ENCODE results near the gene PEX6.
"Not testable (repeated sequence)": the region's sequence is repeated elsewhere in the genome, so short reads cannot be mapped to it uniquely, and the experiment has no call there.

PEX6 gene

DNA sequence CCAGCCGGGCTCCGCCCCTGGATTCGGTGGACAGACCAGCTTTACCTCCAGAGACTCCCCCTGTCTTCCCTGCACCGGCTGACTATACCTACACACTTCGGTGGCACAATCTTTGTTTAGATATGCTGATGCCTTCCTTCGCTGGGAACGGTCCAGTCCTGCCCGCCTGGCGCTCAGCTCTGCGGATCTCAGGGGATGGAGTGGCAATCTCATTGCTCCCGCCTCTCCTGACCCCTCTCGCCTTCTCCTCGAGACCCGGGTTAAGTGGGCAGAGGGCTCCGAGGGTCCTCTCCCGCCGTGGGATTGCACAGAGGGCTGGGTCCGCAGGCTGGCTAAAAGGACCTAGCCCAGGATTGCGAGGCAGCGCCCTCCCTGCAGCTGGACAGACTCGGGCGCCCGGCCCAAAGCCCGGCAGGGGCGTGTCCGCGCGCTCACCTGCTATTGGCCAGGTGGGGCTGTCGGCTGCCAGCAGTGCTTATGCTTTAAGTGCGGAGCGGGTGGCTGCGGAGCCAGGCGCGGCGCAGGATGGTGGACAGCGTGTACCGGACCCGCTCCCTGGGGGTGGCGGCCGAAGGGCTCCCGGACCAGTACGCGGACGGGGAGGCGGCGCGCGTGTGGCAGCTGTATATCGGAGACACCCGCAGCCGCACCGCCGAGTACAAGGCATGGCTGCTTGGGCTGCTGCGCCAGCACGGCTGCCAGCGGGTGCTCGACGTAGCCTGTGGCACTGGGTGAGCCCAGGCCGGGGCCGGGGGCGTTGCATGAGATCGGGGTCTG is 18.6 kb downstream of the PEX6 start, which contains the start of gene GNMT:
Gene GNMT, plus strand, starts transcription at position 512 of the 777 bp plus-strand sequence. Its CDS starts 14 bp downstream, at position 526.
- DNase-seq (ENCODE audit: insufficient read length, low spot score): no peak
- no peak for FAIRE-seq
- TF ChIP-seq, protein P1, sequence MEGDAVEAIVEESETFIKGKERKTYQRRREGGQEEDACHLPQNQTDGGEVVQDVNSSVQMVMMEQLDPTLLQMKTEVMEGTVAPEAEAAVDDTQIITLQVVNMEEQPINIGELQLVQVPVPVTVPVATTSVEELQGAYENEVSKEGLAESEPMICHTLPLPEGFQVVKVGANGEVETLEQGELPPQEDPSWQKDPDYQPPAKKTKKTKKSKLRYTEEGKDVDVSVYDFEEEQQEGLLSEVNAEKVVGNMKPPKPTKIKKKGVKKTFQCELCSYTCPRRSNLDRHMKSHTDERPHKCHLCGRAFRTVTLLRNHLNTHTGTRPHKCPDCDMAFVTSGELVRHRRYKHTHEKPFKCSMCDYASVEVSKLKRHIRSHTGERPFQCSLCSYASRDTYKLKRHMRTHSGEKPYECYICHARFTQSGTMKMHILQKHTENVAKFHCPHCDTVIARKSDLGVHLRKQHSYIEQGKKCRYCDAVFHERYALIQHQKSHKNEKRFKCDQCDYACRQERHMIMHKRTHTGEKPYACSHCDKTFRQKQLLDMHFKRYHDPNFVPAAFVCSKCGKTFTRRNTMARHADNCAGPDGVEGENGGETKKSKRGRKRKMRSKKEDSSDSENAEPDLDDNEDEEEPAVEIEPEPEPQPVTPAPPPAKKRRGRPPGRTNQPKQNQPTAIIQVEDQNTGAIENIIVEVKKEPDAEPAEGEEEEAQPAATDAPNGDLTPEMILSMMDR (IDR thresholded peaks at IDR 0.05; ENCODE audit: insufficient read depth, missing control alignments): no peak

DNA sequence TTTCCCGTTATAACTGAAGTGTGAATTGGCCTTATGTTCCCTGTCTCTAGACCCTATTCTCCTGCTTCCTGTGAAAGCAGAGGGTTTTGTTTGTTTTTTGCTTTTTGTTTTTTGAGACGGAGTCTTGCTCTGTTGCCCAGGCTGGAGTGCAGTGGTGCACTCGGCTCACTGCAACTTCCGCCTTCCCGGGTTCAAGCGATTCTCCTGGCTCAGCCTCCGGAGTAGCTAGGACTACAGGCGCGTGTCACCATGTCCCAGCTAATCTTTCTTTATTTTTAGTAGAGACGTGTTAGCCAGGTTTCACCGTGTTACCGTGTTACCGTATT is 19.1 kb downstream of the PEX6 start:
- FAIRE-seq (no peak), DNase-seq (ENCODE audit: insufficient read length, low spot score) (no peak)
- TF ChIP-seq, protein P1 (IDR thresholded peaks at IDR 0.05; ENCODE audit: insufficient read depth, missing control alignments): no peak

DNA sequence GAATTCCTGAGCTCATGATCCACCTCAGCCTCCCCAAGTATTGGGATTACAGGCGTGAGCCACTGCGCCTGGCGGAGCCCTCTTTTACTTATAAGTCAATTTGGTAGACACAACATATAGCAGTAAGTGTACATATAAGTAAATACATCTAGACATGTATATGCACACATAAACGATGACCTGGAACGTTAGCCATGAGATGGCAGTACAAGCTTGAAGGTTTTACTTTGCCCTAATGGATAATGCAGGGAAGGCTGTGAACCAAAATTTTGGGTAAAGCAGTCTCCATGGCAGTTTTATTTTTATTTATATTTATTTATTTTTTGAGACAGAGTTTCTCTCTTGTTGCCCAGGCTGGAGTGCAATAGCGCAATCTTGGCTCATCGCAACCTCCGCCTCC is 20.9 kb downstream of the PEX6 start:
- TF ChIP-seq, protein P1 (IDR thresholded peaks at IDR 0.05; ENCODE audit: insufficient read depth, missing control alignments): no peak
- no peak for FAIRE-seq
- DNase-seq (ENCODE audit: insufficient read length, low spot score): no peak

DNA sequence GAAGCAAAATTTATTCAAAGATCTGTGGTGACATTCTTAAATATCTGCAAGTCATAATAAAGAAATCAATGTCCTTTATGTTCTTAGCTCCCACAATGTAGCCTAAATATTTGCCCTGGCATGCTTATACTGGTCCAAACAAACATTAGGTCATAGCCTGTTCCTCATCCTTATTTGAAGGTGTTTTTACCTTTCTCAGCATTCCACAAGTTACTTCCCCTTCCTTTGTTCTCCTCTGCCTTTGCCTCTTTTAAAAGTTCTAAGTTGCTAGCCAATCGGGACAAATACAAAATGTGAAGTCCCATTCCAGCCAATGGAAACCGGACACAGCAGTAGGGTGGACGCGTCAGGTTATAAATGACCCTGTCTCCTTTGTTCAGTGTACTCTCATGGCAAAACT is 24.6 kb downstream of the PEX6 start:
- FAIRE-seq; DNase-seq (ENCODE audit: insufficient read length, low spot score): not testable (repeated sequence)

DNA sequence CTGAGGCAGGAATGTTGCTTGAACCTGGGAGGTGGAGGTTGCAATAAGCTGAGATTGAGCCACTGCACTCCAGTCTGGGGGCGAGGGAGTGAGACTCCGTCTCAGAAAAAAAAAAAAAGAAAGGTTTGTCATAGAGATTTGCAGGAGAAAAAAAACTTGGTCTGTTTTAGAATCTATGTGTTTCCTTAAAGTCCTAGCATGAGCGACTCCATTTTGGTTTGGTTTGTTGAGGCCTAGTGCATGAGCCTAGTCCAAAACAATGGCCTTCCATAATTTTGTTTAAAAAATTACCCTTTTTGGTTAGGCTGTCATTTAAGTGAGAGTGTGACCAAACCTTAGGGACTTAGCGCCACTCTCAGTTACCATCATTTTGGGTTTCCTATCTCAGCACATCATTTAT is 26.6 kb downstream of the PEX6 start:
- FAIRE-seq: no peak
- no peak for DNase-seq (ENCODE audit: insufficient read length, low spot score)
- TF ChIP-seq, protein P1 (IDR thresholded peaks at IDR 0.05; ENCODE audit: insufficient read depth, missing control alignments): no peak

DNA sequence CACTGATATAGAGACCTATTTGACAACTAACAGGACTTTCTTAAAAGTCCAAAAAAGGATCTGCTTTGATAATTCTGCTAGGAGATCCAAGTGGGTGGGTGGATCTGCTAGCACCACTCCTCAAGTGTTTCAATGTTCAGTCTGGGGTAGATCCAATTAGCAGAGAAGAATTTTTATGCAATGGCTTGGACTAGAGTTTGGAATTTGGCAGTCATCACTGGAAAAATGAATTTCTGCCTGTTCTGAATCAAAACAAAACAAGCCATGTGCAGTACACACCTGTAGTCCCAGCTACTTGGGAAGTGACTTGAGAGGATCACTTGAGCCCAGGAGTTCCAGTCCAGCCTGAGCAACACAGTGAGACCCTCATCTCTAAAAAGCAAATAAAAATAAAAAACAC is 31.0 kb downstream of the PEX6 start:
- TF ChIP-seq, protein P1 (IDR thresholded peaks at IDR 0.05; ENCODE audit: insufficient read depth, missing control alignments): no peak
- DNase-seq (ENCODE audit: insufficient read length, low spot score): no peak
- FAIRE-seq: no peak

DNA sequence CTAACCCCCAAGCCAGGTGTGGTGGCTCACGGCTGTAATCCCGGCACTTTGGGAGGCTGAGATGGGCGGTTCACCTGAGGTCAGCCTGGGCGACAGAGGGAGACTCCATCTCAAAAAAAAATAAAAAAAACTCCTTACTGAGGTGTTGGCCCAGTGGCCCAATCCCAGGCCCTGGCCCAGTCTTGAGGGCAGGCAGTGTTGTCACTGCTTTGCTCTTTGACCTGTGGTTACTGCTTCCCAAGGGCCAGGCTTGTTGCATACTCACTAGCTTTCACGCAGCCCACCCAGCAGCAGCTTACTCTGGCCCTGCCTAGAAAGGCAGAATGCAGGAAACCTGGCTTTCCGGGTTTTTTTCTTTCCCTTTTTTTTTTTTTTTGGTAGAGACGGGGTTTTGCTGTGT is 36.5 kb downstream of the PEX6 start:
- no peak for FAIRE-seq
- DNase-seq (ENCODE audit: insufficient read length, low spot score): no peak
- TF ChIP-seq, protein P1 (IDR thresholded peaks at IDR 0.05; ENCODE audit: insufficient read depth, missing control alignments): no peak

DNA sequence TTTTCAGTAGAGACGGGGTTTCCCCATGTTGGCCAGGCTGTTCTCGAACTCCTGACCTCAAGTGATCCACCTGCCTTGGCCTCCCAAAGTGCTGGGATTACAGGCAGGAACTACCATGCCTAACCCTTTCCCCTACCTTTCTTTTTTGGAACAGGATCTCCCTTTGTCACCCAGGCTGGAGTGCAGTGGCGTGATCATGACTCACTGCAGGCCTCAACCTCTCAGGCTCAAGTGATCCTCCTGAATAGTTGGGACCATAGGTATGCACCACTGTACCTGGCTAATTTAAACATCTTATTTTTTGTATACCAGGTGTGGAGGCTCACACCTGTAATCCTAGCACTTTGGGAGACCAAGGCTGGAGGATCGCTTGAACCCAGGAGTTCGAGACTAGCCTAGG is 37.6 kb downstream of the PEX6 start:
- DNase-seq (ENCODE audit: insufficient read length, low spot score); FAIRE-seq: not testable (repeated sequence)
